LNCaP clone FGC (cell line): ENCODE results near the gene ERMN.
"Not testable (repeated sequence)": the region's sequence is repeated elsewhere in the genome, so short reads cannot be mapped to it uniquely, and the experiment has no call there.

Experiments
- DNase-seq: peaks from one replicate; pipeline ENCODE4 v3.0.0-alpha.2; 2011; ENCODE audit warnings: low read depth
- H3K4me3 ChIP-seq: 2 replicates; pipeline ENCODE4 v1.5.1; 2011; ENCODE audit warnings: mild to moderate bottlenecking, low read depth, low read length, control low read depth
- TF ChIP-seq, protein P1 (sequence below): IDR thresholded peaks from 2 replicates; pipeline ENCODE4 v1.5.1; 2012; ENCODE audit warnings: mild to moderate bottlenecking; ENCODE audit not compliant: control insufficient read depth, insufficient read depth; ENCODE audit errors: extremely low read depth

The ERMN gene, protein sequence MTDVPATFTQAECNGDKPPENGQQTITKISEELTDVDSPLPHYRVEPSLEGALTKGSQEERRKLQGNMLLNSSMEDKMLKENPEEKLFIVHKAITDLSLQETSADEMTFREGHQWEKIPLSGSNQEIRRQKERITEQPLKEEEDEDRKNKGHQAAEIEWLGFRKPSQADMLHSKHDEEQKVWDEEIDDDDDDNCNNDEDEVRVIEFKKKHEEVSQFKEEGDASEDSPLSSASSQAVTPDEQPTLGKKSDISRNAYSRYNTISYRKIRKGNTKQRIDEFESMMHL

GRCh38 chr2:157325786-157326185, at the start of gene ERMN:
Gene ERMN, minus strand, starts transcription at chr2:157325824. Its CDS starts 182 bp downstream, at chr2:157325642.
- DNase-seq: no peak
- no peak within 1 kb of the TSS for H3K4me3 ChIP-seq
- TF ChIP-seq, protein P1, sequence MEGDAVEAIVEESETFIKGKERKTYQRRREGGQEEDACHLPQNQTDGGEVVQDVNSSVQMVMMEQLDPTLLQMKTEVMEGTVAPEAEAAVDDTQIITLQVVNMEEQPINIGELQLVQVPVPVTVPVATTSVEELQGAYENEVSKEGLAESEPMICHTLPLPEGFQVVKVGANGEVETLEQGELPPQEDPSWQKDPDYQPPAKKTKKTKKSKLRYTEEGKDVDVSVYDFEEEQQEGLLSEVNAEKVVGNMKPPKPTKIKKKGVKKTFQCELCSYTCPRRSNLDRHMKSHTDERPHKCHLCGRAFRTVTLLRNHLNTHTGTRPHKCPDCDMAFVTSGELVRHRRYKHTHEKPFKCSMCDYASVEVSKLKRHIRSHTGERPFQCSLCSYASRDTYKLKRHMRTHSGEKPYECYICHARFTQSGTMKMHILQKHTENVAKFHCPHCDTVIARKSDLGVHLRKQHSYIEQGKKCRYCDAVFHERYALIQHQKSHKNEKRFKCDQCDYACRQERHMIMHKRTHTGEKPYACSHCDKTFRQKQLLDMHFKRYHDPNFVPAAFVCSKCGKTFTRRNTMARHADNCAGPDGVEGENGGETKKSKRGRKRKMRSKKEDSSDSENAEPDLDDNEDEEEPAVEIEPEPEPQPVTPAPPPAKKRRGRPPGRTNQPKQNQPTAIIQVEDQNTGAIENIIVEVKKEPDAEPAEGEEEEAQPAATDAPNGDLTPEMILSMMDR: no peak

GRCh38 chr2:157375384-157375783, 49.8 kb upstream of the ERMN start:
- H3K4me3 ChIP-seq: no peak overlapping the region
- DNase-seq: no peak
- TF ChIP-seq, protein P1: no peak

GRCh38 chr2:157368508-157368907, 42.9 kb upstream of the ERMN start:
- not testable (repeated sequence) for H3K4me3 ChIP-seq, DNase-seq

GRCh38 chr2:157367704-157368103, 42.1 kb upstream of the ERMN start:
- TF ChIP-seq, protein P1: no peak
- DNase-seq: no peak
- H3K4me3 ChIP-seq: no peak overlapping the region

DNA sequence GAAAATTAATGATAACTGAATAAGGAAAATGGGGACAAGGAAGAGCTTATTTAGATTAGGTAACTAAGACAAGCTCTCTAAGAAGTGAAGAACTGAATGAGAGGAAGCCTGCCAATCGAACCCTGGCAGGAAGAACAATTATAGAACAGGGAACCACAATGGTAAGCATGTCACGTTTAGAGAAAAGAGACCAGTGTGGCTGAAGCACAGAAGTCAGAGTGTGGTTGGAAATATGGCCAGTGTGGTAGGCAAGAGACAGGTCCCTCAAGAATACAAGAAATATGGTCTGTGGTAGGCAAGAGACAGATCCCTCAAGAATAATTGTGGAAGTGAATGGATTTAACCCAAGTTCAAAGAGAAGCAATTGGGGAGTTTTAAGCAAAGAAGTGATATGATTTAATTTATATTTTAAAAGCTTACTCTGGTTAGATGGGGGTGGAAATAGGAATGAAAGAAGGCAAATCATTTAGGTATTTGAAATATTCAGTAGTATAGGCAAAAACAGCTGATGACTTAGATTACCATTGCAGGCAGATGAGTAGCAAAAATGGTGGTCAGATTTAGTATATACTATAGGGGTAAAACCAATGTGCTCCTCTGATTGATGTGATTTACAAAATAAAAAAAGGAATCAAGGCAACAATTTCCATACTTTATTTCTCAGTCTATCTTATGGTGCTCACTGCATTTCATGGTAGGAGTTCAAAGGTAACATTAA, 38.8 kb upstream of the ERMN start:
- no peak for DNase-seq
- TF ChIP-seq, protein P1: no peak
- H3K4me3 ChIP-seq: no peak overlapping the region

- TF ChIP-seq, protein P1: no peak
- no peak overlapping the region for H3K4me3 ChIP-seq
- no peak for DNase-seq
These were observed 38.0 kb upstream of the ERMN start for GRCh38 chr2:157363612-157364101.

DNA sequence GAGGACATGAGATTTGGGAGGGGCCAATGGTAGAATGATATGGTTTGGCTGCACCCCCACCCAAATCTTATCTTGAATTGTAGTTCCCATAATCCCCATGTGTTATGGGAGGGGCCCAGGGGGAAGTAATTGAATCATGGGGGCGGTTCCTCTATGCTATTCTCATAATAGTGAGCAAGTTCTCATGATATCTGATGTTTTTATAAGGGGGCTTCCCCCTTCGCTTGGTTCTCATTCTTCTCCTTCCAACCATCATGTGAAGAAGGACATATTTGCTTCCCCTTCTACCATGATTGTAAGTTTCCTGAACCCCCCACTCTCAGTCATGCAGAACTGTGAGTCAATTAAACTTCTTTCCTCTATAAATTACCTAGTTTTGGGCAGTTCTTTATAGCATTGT, 37.0 kb upstream of the ERMN start:
- no peak overlapping the region for H3K4me3 ChIP-seq
- no peak for DNase-seq
- TF ChIP-seq, protein P1: no peak
